Measurements from ENCODE around the gene FAM3A.

The FAM3A gene

DNA sequence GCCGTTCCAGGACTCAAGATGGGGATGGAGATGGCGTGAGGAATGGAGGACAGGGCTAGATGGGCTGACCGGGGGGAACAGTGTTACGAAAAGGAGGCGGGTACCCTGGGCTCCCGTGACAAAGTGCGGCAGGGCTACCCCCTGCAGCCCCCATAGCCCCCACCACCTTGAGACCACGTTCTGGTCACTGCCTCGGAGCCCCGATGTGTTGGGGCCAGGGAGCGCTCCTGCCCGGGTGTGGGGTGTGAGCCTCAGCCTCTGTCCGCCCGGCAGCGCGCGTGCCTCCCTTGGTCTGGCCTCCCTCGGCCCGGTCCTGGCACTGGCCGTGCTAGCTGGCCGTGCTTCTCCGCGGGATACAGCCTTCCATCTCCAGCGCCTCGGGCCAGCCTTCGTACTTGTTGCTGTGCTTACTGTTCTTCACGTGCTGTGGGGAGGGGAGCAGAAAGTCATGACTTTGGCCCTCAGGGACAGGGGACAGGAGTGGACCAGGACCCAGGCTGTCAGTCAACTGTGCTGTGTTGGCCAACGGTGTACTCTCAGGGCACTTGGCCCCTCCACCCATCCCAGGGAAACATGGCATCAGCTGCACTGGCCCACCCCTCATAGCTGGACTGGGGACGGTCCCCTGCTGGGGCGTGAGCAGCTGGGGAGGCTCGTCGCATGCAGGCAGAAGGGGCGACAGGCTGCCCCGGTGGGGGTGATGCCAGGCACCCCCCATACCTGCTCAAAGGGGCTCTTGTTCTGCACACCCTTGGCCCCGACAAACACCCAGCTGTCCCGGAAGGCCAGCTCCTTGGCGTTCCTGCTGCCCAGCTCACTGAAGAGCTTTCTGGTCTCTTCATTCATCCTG, 9.3 kb downstream of the FAM3A start (continued):
- TF ChIP-seq, protein P1, sequence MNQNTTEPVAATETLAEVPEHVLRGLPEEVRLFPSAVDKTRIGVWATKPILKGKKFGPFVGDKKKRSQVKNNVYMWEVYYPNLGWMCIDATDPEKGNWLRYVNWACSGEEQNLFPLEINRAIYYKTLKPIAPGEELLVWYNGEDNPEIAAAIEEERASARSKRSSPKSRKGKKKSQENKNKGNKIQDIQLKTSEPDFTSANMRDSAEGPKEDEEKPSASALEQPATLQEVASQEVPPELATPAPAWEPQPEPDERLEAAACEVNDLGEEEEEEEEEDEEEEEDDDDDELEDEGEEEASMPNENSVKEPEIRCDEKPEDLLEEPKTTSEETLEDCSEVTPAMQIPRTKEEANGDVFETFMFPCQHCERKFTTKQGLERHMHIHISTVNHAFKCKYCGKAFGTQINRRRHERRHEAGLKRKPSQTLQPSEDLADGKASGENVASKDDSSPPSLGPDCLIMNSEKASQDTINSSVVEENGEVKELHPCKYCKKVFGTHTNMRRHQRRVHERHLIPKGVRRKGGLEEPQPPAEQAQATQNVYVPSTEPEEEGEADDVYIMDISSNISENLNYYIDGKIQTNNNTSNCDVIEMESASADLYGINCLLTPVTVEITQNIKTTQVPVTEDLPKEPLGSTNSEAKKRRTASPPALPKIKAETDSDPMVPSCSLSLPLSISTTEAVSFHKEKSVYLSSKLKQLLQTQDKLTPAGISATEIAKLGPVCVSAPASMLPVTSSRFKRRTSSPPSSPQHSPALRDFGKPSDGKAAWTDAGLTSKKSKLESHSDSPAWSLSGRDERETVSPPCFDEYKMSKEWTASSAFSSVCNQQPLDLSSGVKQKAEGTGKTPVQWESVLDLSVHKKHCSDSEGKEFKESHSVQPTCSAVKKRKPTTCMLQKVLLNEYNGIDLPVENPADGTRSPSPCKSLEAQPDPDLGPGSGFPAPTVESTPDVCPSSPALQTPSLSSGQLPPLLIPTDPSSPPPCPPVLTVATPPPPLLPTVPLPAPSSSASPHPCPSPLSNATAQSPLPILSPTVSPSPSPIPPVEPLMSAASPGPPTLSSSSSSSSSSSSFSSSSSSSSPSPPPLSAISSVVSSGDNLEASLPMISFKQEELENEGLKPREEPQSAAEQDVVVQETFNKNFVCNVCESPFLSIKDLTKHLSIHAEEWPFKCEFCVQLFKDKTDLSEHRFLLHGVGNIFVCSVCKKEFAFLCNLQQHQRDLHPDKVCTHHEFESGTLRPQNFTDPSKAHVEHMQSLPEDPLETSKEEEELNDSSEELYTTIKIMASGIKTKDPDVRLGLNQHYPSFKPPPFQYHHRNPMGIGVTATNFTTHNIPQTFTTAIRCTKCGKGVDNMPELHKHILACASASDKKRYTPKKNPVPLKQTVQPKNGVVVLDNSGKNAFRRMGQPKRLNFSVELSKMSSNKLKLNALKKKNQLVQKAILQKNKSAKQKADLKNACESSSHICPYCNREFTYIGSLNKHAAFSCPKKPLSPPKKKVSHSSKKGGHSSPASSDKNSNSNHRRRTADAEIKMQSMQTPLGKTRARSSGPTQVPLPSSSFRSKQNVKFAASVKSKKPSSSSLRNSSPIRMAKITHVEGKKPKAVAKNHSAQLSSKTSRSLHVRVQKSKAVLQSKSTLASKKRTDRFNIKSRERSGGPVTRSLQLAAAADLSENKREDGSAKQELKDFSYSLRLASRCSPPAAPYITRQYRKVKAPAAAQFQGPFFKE (tag by site-specific recombination; IDR thresholded peaks at IDR 0.05; ENCODE audit: borderline replicate concordance): no peak
- TF ChIP-seq SP7 (tag by site-specific recombination; IDR thresholded peaks at IDR 0.05): no peak
- TF ChIP-seq SETDB1 (IDR thresholded peaks at IDR 0.05; ENCODE audit: insufficient read length, low read length): no peak

DNA sequence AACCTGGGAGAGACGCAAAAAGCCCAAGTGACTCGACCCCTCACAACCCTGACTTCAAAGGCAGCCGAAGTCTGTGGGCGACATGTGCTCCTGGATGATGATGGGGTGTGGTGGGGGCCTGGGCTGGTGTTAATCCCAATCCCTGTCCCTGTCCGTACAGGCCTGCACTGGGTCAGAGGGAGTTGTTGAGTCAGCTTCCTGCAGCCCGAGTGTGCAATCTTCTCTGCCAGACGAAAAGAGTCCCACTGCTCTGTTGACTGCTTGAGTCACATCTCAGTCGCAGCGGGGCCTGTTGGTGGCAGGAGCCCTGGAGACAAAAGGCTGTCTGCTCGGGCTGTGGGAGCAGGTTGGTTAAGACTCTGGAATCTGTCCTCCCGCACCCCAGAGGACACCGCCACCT, 10.3 kb downstream of the FAM3A start:
- no peak overlapping the region for H3K27ac ChIP-seq (ENCODE audit: extremely low read depth, low read depth, low read length)
- POLR2A ChIA-PET: no interaction called here
- H3K36me3 ChIP-seq (ENCODE audit: control insufficient read depth in 2 of 2, insufficient read depth in 1 of 2, low read length in 2 of 2): peaks cover 4 to 30% of the 10 kb centered on the region in 2 experiments; a peak in 2 of 3 replicates
- H3K4me3 ChIP-seq (ENCODE audit: low read depth, low read length): no peak overlapping the region
- CTCF ChIA-PET: no interaction called here
- no peaks in the 10 kb centered on the region for H3K4me1 ChIP-seq (ENCODE audit: control insufficient read depth, insufficient read depth, low read length)
- H3K9me3 ChIP-seq (ENCODE audit: control insufficient read depth, insufficient read depth, low read depth, low read length): no peaks in the 10 kb centered on the region
- TF ChIP-seq ZNF292 (tag by site-specific recombination; IDR thresholded peaks at IDR 0.05; ENCODE audit: borderline replicate concordance, low read depth) (no peak), ZNF791 (tag by site-specific recombination; IDR thresholded peaks at IDR 0.05) (no peak), ZNF221 (tag by site-specific recombination; IDR thresholded peaks at IDR 0.05; ENCODE audit: borderline replicate concordance) (no peak), ZNF837 (tag by site-specific recombination; IDR thresholded peaks at IDR 0.05) (no peak), ZNF473 (tag by site-specific recombination; IDR thresholded peaks at IDR 0.05) (no peak), ZNF600 (tag by site-specific recombination; IDR thresholded peaks at IDR 0.05) (no peak), ZNF2 (tag by site-specific recombination; IDR thresholded peaks at IDR 0.05) (no peak), ZNF274 (IDR thresholded peaks at IDR 0.05; ENCODE audit: low read length) (no peak), ZNF274 (tag by site-specific recombination; IDR thresholded peaks at IDR 0.05; ENCODE audit: borderline replicate concordance) (no peak), ZNF792 (tag by site-specific recombination; IDR thresholded peaks at IDR 0.05) (no peak), KLF7 (tag by site-specific recombination; IDR thresholded peaks at IDR 0.05; ENCODE audit: borderline replicate concordance) (no peak), ZNF391 (tag by site-specific recombination; IDR thresholded peaks at IDR 0.05; ENCODE audit: borderline replicate concordance, low read depth) (no peak), ZNF701 (tag by site-specific recombination; IDR thresholded peaks at IDR 0.05) (no peak), ZNF146 (tag by site-specific recombination; IDR thresholded peaks at IDR 0.05) (no peak), ZNF549 (tag by site-specific recombination; IDR thresholded peaks at IDR 0.05) (no peak), KLF1 (tag by site-specific recombination; IDR thresholded peaks at IDR 0.05) (no peak), GFI1B (tag by site-specific recombination; IDR thresholded peaks at IDR 0.05) (no peak), KLF9 (tag by site-specific recombination; IDR thresholded peaks at IDR 0.05; ENCODE audit: low read depth) (no peak)
- TF ChIP-seq, protein P2, sequence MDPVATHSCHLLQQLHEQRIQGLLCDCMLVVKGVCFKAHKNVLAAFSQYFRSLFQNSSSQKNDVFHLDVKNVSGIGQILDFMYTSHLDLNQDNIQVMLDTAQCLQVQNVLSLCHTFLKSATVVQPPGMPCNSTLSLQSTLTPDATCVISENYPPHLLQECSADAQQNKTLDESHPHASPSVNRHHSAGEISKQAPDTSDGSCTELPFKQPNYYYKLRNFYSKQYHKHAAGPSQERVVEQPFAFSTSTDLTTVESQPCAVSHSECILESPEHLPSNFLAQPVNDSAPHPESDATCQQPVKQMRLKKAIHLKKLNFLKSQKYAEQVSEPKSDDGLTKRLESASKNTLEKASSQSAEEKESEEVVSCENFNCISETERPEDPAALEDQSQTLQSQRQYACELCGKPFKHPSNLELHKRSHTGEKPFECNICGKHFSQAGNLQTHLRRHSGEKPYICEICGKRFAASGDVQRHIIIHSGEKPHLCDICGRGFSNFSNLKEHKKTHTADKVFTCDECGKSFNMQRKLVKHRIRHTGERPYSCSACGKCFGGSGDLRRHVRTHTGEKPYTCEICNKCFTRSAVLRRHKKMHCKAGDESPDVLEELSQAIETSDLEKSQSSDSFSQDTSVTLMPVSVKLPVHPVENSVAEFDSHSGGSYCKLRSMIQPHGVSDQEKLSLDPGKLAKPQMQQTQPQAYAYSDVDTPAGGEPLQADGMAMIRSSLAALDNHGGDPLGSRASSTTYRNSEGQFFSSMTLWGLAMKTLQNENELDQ (tag by site-specific recombination; IDR thresholded peaks at IDR 0.05; ENCODE audit: low read depth): no peak
- TF ChIP-seq, protein P3, sequence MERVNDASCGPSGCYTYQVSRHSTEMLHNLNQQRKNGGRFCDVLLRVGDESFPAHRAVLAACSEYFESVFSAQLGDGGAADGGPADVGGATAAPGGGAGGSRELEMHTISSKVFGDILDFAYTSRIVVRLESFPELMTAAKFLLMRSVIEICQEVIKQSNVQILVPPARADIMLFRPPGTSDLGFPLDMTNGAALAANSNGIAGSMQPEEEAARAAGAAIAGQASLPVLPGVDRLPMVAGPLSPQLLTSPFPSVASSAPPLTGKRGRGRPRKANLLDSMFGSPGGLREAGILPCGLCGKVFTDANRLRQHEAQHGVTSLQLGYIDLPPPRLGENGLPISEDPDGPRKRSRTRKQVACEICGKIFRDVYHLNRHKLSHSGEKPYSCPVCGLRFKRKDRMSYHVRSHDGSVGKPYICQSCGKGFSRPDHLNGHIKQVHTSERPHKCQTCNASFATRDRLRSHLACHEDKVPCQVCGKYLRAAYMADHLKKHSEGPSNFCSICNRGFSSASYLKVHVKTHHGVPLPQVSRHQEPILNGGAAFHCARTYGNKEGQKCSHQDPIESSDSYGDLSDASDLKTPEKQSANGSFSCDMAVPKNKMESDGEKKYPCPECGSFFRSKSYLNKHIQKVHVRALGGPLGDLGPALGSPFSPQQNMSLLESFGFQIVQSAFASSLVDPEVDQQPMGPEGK (tag by site-specific recombination; IDR thresholded peaks at IDR 0.05): no peak
- TF ChIP-seq, protein P4, sequence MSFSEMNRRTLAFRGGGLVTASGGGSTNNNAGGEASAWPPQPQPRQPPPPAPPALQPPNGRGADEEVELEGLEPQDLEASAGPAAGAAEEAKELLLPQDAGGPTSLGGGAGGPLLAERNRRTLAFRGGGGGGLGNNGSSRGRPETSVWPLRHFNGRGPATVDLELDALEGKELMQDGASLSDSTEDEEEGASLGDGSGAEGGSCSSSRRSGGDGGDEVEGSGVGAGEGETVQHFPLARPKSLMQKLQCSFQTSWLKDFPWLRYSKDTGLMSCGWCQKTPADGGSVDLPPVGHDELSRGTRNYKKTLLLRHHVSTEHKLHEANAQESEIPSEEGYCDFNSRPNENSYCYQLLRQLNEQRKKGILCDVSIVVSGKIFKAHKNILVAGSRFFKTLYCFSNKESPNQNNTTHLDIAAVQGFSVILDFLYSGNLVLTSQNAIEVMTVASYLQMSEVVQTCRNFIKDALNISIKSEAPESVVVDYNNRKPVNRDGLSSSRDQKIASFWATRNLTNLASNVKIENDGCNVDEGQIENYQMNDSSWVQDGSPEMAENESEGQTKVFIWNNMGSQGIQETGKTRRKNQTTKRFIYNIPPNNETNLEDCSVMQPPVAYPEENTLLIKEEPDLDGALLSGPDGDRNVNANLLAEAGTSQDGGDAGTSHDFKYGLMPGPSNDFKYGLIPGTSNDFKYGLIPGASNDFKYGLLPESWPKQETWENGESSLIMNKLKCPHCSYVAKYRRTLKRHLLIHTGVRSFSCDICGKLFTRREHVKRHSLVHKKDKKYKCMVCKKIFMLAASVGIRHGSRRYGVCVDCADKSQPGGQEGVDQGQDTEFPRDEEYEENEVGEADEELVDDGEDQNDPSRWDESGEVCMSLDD (tag by site-specific recombination; IDR thresholded peaks at IDR 0.05): no peak

Data from HEK293 (cell line).